BE2C (cell line): ENCODE results near the gene CPOX.

Experiments used
- DNase-seq: peaks from one replicate; pipeline ENCODE4 v3.0.0-alpha.2; 2020
- H3K27me3 ChIP-seq: fragments of 250-450 bp; sonication (Bioruptor Pico); 2 replicates; pipeline ENCODE4 v1.5.1; 2020; ENCODE audit warnings: mild to moderate bottlenecking
- H3K36me3 ChIP-seq: fragments of 250-450 bp; sonication (Bioruptor Pico); 2 replicates; pipeline ENCODE4 v1.5.1; 2020; ENCODE audit warnings: mild to moderate bottlenecking
- H3K4me1 ChIP-seq: fragments of 250-450 bp; sonication (Bioruptor Pico); 2 replicates; pipeline ENCODE4 v1.5.1; 2020
- H3K4me3 ChIP-seq: 2 replicates; pipeline ENCODE4 v1.5.1; 2011; ENCODE audit warnings: low read depth, low read length
- H3K9me3 ChIP-seq: fragments of 250-450 bp; sonication (Bioruptor Pico); 2 replicates; pipeline ENCODE4 v1.5.1; 2020
- CTCF ChIP-seq: IDR thresholded peaks from 2 replicates; pipeline ENCODE4 v1.5.1; 2012; ENCODE audit warnings: mild to moderate bottlenecking, low read depth, low read length

The CPOX gene

DNA sequence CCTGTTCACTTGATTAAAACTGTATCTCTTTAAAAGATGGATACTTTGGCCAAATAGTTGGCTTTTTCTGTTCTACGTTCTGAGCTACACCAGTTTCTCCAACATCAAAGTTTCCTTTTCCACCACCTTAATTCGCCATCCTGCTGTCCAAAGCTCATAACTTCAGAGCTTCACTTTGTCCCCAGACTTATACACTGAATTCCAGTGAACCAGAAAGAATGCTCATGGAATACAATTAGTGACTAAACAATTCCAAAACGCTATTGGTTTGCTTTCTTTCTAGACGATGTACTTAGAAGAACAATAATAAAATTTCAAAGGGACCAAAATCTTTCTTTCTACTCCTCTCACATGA is 38.4 kb downstream of the CPOX start:
- no peak overlapping the region for H3K4me3 ChIP-seq

GRCh38 chr3:98554580-98554979 is 38.8 kb downstream of the CPOX start:
- Histone ChIP-seq H3K4me1 (no peaks in the 10 kb centered on the region; the same call in 1 of the 2 replicates), H3K9me3 (no peaks in the 10 kb centered on the region), H3K27me3 (peaks cover 37% of the 10 kb centered on the region), H3K36me3 (no peaks in the 10 kb centered on the region), H3K4me3 (no peak overlapping the region)
- no peak for TF ChIP-seq CTCF
- DNase-seq, result no peak

More for the DNA sequence above, 38.4 kb downstream of the CPOX start:
- H3K27me3 ChIP-seq, result peaks cover 34% of the 10 kb centered on the region
- no peak for TF ChIP-seq CTCF
- no peaks in the 10 kb centered on the region for H3K36me3 ChIP-seq
- H3K4me1 ChIP-seq, result no peaks in the 10 kb centered on the region; the same call in 1 of the 2 replicates
- H3K9me3 ChIP-seq, result no peaks in the 10 kb centered on the region
- DNase-seq, result no peak

- Histone ChIP-seq H3K4me3 (no peak overlapping the region), H3K36me3 (no peaks in the 10 kb centered on the region), H3K4me1 (no peaks in the 10 kb centered on the region; the same call in 1 of the 2 replicates), H3K27me3 (peaks cover 45% of the 10 kb centered on the region), H3K9me3 (no peaks in the 10 kb centered on the region)
- no peak for TF ChIP-seq CTCF
- DNase-seq, result no peak
Observed at GRCh38 chr3:98553753-98554152, 39.7 kb downstream of the CPOX start.

- Histone ChIP-seq H3K36me3 (no peaks in the 10 kb centered on the region), H3K4me1 (no peaks in the 10 kb centered on the region; the same call in 1 of the 2 replicates), H3K27me3 (peaks cover 52% of the 10 kb centered on the region), H3K4me3 (no peak overlapping the region), H3K9me3 (no peaks in the 10 kb centered on the region)
- DNase-seq, result no peak
- no peak for TF ChIP-seq CTCF
Observed at GRCh38 chr3:98553021-98553563, 40.3 kb downstream of the CPOX start.

- Histone ChIP-seq H3K4me3 (no peak overlapping the region), H3K27me3 (peaks cover 55% of the 10 kb centered on the region), H3K9me3 (no peaks in the 10 kb centered on the region), H3K36me3 (no peaks in the 10 kb centered on the region), H3K4me1 (no peaks in the 10 kb centered on the region; the same call in 1 of the 2 replicates)
- DNase-seq, result no peak
- no peak for TF ChIP-seq CTCF
Observed at GRCh38 chr3:98552232-98553020, 41.0 kb downstream of the CPOX start.

- Histone ChIP-seq H3K36me3 (no peaks in the 10 kb centered on the region), H3K4me1 (no peaks in the 10 kb centered on the region; the same call in 1 of the 2 replicates), H3K9me3 (no peaks in the 10 kb centered on the region), H3K27me3 (peaks cover 55% of the 10 kb centered on the region), H3K4me3 (no peak overlapping the region)
- DNase-seq, result no peak
- no peak for TF ChIP-seq CTCF
Observed at GRCh38 chr3:98551754-98552153, 41.7 kb downstream of the CPOX start.
